PC-3 (cell line): ENCODE data around the gene PIN4. TPM values are rescaled to one million over a fixed set of nuclear protein-coding genes. Genes with fewer than 3 reads are reported as not detected.

Experiments
- ATAC-seq: fragments of 200-7000 bp; cut with Tn5 transposase; 2 replicates; pipeline ENCODE4 v1.9.1; 2020; ENCODE audit warnings: mild to moderate bottlenecking, moderate library complexity
- BruUV-seq: library from RNA; stranded (reverse); fragments of 400-500 nt; replicated peaks from 2 replicates; lab custom pipeline; 2021; lab: Mats Ljungman, UMichigan
- CTCF ChIA-PET: fragments of 300-600 bp; sonication (Branson Sonifier 250); formaldehyde crosslinking; loops from one replicate; lab custom pipeline; 2022; ENCODE audit warnings: antibody characterized with exemption; lab: Charles Lee
- POLR2A ChIA-PET: fragments of 300-600 bp; sonication (Branson Sonifier 250); formaldehyde crosslinking; loops from one replicate; lab custom pipeline; 2022; ENCODE audit warnings: antibody characterized with exemption; ENCODE audit not compliant: unreplicated experiment; lab: Charles Lee
- DNase-seq: peaks from one replicate; pipeline ENCODE4 v3.0.0-alpha.2; 2015
- H2AFZ ChIP-seq: fragments of 300-600 bp; sonication (generic); 2 replicates; pipeline ENCODE4 v1.6.0; 2016; ENCODE audit warnings: antibody characterized with exemption, low read length
- H3F3A ChIP-seq: fragments of 300-600 bp; sonication (generic); one replicate; pipeline ENCODE4 v1.6.0; 2017; ENCODE audit warnings: antibody characterized with exemption, low read length, control low read depth, mild to moderate bottlenecking; ENCODE audit not compliant: unreplicated experiment
- H3K27ac ChIP-seq: fragments of 300-600 bp; sonication (generic); 2 replicates; pipeline ENCODE4 v1.5.1; 2016; ENCODE audit warnings: mild to moderate bottlenecking, low read length
- H3K27me3 ChIP-seq: fragments of 300-600 bp; sonication (generic); 2 replicates; pipeline ENCODE4 v1.6.1; 2016; ENCODE audit warnings: low read length, mixed read lengths
- H3K36me3 ChIP-seq: fragments of 300-600 bp; sonication (generic); 2 replicates; pipeline ENCODE4 v1.6.1; 2016; ENCODE audit warnings: low read depth, mixed run types, low read length, mixed read lengths
- H3K4me1 ChIP-seq: fragments of 300-600 bp; sonication (generic); 2 replicates; pipeline ENCODE4 v1.5.1; 2016; ENCODE audit warnings: low read length; ENCODE audit not compliant: insufficient read depth
- H3K4me2 ChIP-seq: fragments of 300-600 bp; sonication (generic); 2 replicates; pipeline ENCODE4 v1.6.0; 2016; ENCODE audit warnings: low read length
- H3K4me3 ChIP-seq: fragments of 300-600 bp; sonication (generic); 2 replicates; pipeline ENCODE4 v1.5.1; 2016; ENCODE audit warnings: mild to moderate bottlenecking, low read length, mixed read lengths
- H3K79me2 ChIP-seq: fragments of 300-600 bp; sonication (generic); 2 replicates; pipeline ENCODE4 v1.6.1; 2017; ENCODE audit warnings: low read length, mixed read lengths
- H3K9ac ChIP-seq: fragments of 300-600 bp; sonication (generic); 2 replicates; pipeline ENCODE4 v1.6.0; 2016; ENCODE audit warnings: mild to moderate bottlenecking, low read length
- H3K9me2 ChIP-seq: fragments of 300-600 bp; sonication (generic); replicated peaks from 2 replicates; pipeline ENCODE4 v1.6.1; 2016; ENCODE audit warnings: mixed run types, low read length, mixed read lengths
- H3K9me3 ChIP-seq: fragments of 300-600 bp; sonication (generic); 2 replicates; pipeline ENCODE4 v1.6.1; 2016; ENCODE audit warnings: low read length, mixed read lengths
- H4K20me1 ChIP-seq: fragments of 300-600 bp; sonication (generic); 2 replicates; pipeline ENCODE4 v1.6.1; 2016; ENCODE audit warnings: low read length, mixed read lengths
- CTCF ChIP-seq: fragments of 300-600 bp; sonication (generic); conservative IDR thresholded peaks from 2 replicates; pipeline ENCODE4 v1.5.1; 2017; ENCODE audit warnings: antibody characterized with exemption, low read depth, mild to moderate bottlenecking, low read length
- EZH2 ChIP-seq: fragments of 300-600 bp; sonication (generic); IDR thresholded peaks from one replicate; pipeline ENCODE4 v1.6.1; 2017; ENCODE audit warnings: antibody characterized with exemption, mild to moderate bottlenecking, low read length; ENCODE audit not compliant: unreplicated experiment
- EZH2phosphoT487 ChIP-seq: fragments of 300-600 bp; sonication (generic); IDR thresholded peaks from 2 replicates; pipeline ENCODE4 v1.6.1; 2018; ENCODE audit warnings: mild to moderate bottlenecking, antibody characterized with exemption, low read length, borderline replicate concordance
- intact Hi-C: fragments of 100-400 bp; cut with micrococcal nuclease; formaldehyde crosslinking; loops from 2 replicates; pipeline ENCODE4 v1.9.0; 2023
- total RNA-seq: library from RNA; depleted of rRNA; stranded (reverse); fragments of >200 nt; gene quantifications from 2 replicates; pipeline ENCODE4 v1.2.3, GENCODE V29; 2014

The PIN4 gene
- total RNA-seq, 1 experiment from 2014 or later, result 30.0 TPM

GRCh38 chrX:72176981-72177380 lies 4.6 kb upstream of the PIN4 start:
- Histone ChIP-seq H3K4me1 (peaks cover 6% of the 10 kb centered on the region), H3K4me2 (no peak overlapping the region), H3K9me2 (no peaks in the 10 kb centered on the region), H3K79me2 (peaks cover 4% of the 10 kb centered on the region), H3F3A (no peaks in the 10 kb centered on the region), H3K27me3 (no peaks in the 10 kb centered on the region), H3K9ac (no peak overlapping the region), H4K20me1 (no peaks in the 10 kb centered on the region), H2AFZ (no peak overlapping the region), H3K27ac (no peak overlapping the region), H3K4me3 (no peak overlapping the region), H3K9me3 (no peaks in the 10 kb centered on the region), H3K36me3 (no peaks in the 10 kb centered on the region)
- no peak for DNase-seq
- ChIA-PET POLR2A (no interaction called here), CTCF (no interaction called here)
- no peak for TF ChIP-seq EZH2
- TF ChIP-seq EZH2phosphoT487, result no peak
- no peak for TF ChIP-seq CTCF
- BruUV-seq, result no TSS peak
- ATAC-seq, result no peak
- intact Hi-C loops, result no loop called here

GRCh38 chrX:72180539-72180938 lies 1.0 kb upstream of the PIN4 start:
- Histone ChIP-seq H3K9me3 (no peaks in the 10 kb centered on the region), H3K79me2 (peaks cover 22% of the 10 kb centered on the region), H4K20me1 (no peaks in the 10 kb centered on the region), H3K4me2 (peak overlapping the region; percentile 90), H3K27ac (peak overlapping the region; percentile 74; the same call in 1 of the 2 replicates), H3K27me3 (no peaks in the 10 kb centered on the region), H3K4me1 (peaks cover 12% of the 10 kb centered on the region), H3K9me2 (no peaks in the 10 kb centered on the region), H2AFZ (peak overlapping the region; percentile 92), H3K4me3 (peak overlapping the region; percentile 78), H3K36me3 (no peaks in the 10 kb centered on the region), H3F3A (no peaks in the 10 kb centered on the region), H3K9ac (peak overlapping the region; percentile 86)
- intact Hi-C loops, result loop anchor here (5.0 to 10.0 kb wide), 3 partner anchors 53 to 442 kb away; partner anchors contain the start of gene ERCC6L
- CTCF ChIA-PET, result interaction anchor here (0.7 kb wide), 1 partner anchor 360 kb away, joined by 3 read pairs; no protein-coding TSS in a partner anchor
- no peak for DNase-seq
- no TSS peak for BruUV-seq
- no peak for ATAC-seq
- TF ChIP-seq CTCF, result no peak
- TF ChIP-seq EZH2, result no peak
- no peak for TF ChIP-seq EZH2phosphoT487
- POLR2A ChIA-PET, result no interaction called here

- peak overlapping the region; percentile 90 for H3K4me2 ChIP-seq
These were observed 1.4 kb downstream of the PIN4 start for GRCh38 chrX:72182924-72183323.

More at GRCh38 chrX:72182924-72183323, 1.4 kb downstream of the PIN4 start:
- no peaks in the 10 kb centered on the region for H3K27me3 ChIP-seq
- TF ChIP-seq EZH2 (no peak), EZH2phosphoT487 (no peak), CTCF (no peak)
- DNase-seq (no peak), ATAC-seq (no peak)
- H3K9me3 ChIP-seq, result no peaks in the 10 kb centered on the region
- no peaks in the 10 kb centered on the region for H3K9me2 ChIP-seq
- peaks cover 12% of the 10 kb centered on the region for H3K4me1 ChIP-seq
- no TSS peak for BruUV-seq
- H3K9ac ChIP-seq, result no peak overlapping the region
- H3K27ac ChIP-seq, result no peak overlapping the region
- CTCF ChIA-PET, result no interaction called here
- intact Hi-C loops, result loop anchor here (5.0 to 10.0 kb wide), 3 partner anchors 52 to 439 kb away; partner anchors contain the start of gene ERCC6L
- no peaks in the 10 kb centered on the region for H4K20me1 ChIP-seq
- POLR2A ChIA-PET, result no interaction called here
- no peak overlapping the region for H2AFZ ChIP-seq
- H3K79me2 ChIP-seq, result peaks cover 22% of the 10 kb centered on the region
- H3K36me3 ChIP-seq, result no peaks in the 10 kb centered on the region
- H3F3A ChIP-seq, result no peaks in the 10 kb centered on the region
- peak overlapping the region; percentile 78 for H3K4me3 ChIP-seq
